AG09309 (cell line): ENCODE measurements around the gene ATP2A3.

ENCODE experiments used
- DNase-seq: peaks from one replicate; pipeline ENCODE4 v3.0.0-alpha.2; 2010; ENCODE audit warnings: low read depth
- H3K4me3 ChIP-seq: 2 replicates; pipeline ENCODE4 v1.5.1; 2011; ENCODE audit warnings: mild to moderate bottlenecking, low read depth, low read length, moderate library complexity; ENCODE audit not compliant: control insufficient read depth
- TF ChIP-seq, protein P1 (sequence below): IDR thresholded peaks from 2 replicates; pipeline ENCODE4 v1.5.1; 2011; ENCODE audit warnings: mild to moderate bottlenecking, low read depth, low read length, inconsistent platforms; ENCODE audit not compliant: insufficient read depth, control insufficient read depth; ENCODE audit errors: missing control alignments

ATP2A3 gene

DNA sequence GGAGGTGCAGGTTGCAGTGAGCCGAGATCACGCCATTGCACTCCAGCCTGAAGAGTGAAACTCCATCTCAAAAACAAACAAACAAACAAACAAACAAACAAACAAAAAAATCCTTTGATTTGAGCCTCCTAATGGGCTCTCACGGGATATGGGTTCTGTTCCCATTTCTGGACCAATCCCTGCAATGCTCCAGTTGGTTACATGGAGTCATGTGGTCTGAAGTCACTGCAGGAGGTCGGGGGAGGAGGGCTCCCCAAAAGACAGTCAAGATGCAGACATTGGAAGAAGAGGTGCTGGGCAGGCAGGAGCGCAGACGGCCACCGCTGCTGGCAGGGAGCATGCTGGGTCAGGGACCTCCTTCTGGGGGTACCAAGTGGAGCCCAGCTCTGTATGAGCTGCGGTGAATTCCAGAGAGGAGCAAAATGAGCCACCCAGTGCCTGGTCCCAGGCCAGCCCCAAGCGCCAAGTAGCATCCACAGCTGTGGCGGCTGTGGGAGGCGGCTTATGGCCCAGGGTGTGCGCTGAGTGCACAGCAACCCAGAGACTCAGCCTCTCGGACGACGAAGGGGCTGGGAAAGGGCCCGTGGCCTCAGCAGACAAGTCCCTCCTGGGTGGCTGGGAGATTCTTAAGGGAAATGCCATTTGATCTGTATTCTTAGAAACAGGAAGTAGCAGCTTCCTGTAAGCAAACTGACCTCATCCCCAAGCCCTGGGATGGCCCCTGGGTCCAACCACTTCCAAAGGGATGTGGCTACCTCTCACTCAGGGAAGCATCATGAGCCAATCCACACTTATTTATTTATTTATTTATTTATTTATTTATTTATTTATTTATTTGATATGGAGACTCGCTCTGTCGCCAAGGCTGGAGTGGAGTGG, 19.6 kb upstream of the ATP2A3 start:
- H3K4me3 ChIP-seq, result no peak overlapping the region
- DNase-seq, result no peak
- TF ChIP-seq, protein P1, sequence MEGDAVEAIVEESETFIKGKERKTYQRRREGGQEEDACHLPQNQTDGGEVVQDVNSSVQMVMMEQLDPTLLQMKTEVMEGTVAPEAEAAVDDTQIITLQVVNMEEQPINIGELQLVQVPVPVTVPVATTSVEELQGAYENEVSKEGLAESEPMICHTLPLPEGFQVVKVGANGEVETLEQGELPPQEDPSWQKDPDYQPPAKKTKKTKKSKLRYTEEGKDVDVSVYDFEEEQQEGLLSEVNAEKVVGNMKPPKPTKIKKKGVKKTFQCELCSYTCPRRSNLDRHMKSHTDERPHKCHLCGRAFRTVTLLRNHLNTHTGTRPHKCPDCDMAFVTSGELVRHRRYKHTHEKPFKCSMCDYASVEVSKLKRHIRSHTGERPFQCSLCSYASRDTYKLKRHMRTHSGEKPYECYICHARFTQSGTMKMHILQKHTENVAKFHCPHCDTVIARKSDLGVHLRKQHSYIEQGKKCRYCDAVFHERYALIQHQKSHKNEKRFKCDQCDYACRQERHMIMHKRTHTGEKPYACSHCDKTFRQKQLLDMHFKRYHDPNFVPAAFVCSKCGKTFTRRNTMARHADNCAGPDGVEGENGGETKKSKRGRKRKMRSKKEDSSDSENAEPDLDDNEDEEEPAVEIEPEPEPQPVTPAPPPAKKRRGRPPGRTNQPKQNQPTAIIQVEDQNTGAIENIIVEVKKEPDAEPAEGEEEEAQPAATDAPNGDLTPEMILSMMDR, result no peak

DNA sequence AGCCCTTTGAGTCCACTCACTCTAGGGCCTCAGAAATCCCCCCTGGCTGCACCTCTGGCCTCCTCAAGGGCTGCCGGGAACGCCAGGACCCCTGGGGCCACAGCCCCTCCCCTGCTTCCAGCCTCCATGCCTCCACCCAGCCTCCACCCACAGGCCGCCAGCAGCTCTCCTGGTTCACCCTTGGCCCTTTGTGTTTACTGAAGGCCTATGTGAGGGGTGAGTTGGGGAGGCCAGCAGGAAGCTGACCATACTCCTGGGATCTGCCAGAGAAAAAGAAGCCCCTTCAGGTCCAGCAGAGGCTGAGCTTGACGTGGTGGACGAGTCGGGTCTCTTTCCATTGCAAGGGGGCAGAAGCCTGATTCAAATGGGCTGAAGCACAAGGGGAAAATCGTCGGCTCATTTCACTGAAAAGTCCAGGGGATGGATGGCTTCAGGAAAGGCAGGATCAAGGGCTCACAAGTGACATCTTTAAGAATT, 18.3 kb upstream of the ATP2A3 start:
- DNase-seq, result no peak
- H3K4me3 ChIP-seq, result no peak overlapping the region
- TF ChIP-seq, protein P1, result no peak

DNA sequence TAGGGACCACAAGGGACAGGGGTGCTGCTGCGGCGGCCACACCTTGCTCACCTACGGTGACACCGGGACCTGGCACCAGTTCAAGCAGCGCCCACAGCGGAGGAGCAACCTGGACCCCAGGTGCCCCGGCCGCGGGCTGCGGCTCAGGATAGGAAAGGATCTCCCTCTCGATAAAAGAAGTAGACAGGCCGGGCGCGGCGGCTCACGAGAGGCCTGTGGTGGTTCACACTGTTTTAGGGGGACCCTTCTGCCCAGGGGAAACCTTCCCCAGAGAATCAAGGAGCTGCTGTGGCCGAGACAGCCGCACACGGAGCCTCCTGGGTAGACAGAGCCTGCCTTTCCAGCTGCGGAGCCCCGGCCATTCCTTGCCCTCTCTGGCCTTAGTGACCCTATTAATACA, 17.9 kb upstream of the ATP2A3 start:
- H3K4me3 ChIP-seq, result no peak overlapping the region
- TF ChIP-seq, protein P1, result no peak
- DNase-seq, result no peak

DNA sequence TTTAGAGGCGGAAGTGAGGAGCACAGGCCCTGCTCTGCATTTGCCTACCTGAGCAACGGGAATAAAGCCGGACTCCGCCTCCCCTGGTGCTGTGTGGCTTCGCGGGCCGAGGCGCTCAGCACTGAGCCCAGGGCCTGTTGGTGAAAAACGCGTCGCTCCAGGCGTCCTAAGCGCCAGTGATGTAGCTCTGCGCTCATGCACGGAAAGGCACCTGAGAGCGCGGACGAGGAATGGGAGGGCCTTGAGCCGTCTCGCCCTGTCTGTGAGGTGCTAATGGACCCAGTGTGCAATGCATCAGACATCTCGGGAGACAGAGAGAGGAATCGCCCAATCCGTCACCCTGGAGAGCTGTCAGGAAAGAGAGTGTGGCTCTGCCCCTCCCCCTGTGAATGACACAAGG, 17.2 kb upstream of the ATP2A3 start:
- no peak for DNase-seq
- H3K4me3 ChIP-seq, result no peak overlapping the region
- TF ChIP-seq, protein P1, result no peak

DNA sequence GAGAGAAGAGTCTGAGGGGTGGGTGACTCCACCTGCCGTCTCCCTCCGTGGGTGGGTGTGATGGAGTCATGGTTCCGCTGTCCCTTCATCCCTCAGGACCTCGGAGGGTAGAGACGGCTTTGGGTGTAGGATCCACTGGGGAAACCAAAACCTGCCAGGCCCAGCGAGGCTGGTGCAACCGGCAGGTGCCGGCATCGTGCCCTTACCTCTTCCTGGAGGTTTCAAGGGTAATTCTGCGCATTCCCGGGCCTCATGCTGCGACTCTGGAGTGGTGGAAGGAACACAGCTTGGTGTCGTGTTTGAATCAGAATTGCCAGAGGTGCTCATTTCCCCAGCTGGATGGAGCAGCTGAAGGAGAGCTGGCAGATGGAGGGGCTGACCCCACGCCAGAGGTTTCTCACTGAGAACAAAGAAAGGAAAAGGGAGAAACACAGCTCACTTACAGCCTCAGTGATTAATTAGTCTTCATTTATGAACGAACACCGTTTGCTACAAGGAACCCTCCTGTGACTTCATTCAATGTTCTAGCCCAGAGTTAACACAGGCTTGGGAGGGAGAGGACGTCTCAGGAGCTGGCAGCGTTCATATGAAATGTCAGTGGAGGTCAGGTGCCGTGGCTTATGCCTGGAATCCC, 16.3 kb upstream of the ATP2A3 start:
- DNase-seq, result no peak
- TF ChIP-seq, protein P1, result no peak
- no peak overlapping the region for H3K4me3 ChIP-seq

DNA sequence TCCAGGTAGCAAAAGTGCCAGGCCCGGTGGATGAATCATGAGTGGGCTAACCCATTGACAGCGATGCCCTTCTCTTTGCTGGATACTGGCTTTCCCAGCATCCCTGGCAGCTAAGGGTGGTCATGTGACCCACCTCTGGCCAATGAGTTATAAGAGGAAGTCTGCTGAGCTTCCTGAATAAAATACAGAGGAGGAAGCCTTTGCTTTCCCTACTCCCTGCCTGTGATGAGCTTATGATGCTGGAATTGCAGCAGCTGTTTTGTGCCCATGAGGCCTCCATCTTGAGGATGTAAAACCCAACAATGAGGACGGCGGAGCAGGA, 15.0 kb upstream of the ATP2A3 start:
- DNase-seq, result no peak
- TF ChIP-seq, protein P1, result no peak
- no peak overlapping the region for H3K4me3 ChIP-seq
